Activated T-cell treated with anti-CD3 and anti-CD28 coated beads, Interleukin-2, amount 50 U/mL, for 4 hours (primary cell): Measurements from ENCODE around the gene SMAD7. TPM values are rescaled to one million over a fixed set of nuclear protein-coding genes. Genes with fewer than 3 reads are reported as not detected.

Experiments
- ATAC-seq, 2 donors: fragments of 200-7000 bp; cut with Tn5 transposase; one replicate each; pipeline ENCODE4 v1.10.0; 2021
- DNase-seq: peaks from one replicate; pipeline ENCODE4 v3.0.0-alpha.2; 2020
- H3K27me3 Mint-ChIP-seq: one replicate; pipeline ENCODE4 v1.8.0; 2021; ENCODE audit warnings: low read depth, mixed read lengths
- H3K36me3 Mint-ChIP-seq: one replicate; pipeline ENCODE4 v1.8.0; 2022; ENCODE audit warnings: mixed read lengths; ENCODE audit not compliant: insufficient read depth
- H3K4me1 Mint-ChIP-seq: one replicate; pipeline ENCODE4 v1.8.0; 2021; ENCODE audit warnings: low read depth, mixed read lengths
- H3K4me3 Mint-ChIP-seq: one replicate; pipeline ENCODE4 v1.8.0; 2021; ENCODE audit warnings: mild to moderate bottlenecking, moderate library complexity, mixed read lengths
- H3K9me3 Mint-ChIP-seq: one replicate; pipeline ENCODE4 v1.8.0; 2021; ENCODE audit warnings: mixed read lengths
- total RNA-seq, 3 donors: library from RNA; stranded (reverse); gene quantifications; one replicate each; pipeline ENCODE4 v1.2.1, GENCODE V29; 2021

The SMAD7 gene, protein sequence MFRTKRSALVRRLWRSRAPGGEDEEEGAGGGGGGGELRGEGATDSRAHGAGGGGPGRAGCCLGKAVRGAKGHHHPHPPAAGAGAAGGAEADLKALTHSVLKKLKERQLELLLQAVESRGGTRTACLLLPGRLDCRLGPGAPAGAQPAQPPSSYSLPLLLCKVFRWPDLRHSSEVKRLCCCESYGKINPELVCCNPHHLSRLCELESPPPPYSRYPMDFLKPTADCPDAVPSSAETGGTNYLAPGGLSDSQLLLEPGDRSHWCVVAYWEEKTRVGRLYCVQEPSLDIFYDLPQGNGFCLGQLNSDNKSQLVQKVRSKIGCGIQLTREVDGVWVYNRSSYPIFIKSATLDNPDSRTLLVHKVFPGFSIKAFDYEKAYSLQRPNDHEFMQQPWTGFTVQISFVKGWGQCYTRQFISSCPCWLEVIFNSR
- total RNA-seq, result 10 to 100 TPM in 1 of 3 donors, 1 to 10 TPM in 2; 8.0 to 13.6 (median 9.6) TPM

DNA sequence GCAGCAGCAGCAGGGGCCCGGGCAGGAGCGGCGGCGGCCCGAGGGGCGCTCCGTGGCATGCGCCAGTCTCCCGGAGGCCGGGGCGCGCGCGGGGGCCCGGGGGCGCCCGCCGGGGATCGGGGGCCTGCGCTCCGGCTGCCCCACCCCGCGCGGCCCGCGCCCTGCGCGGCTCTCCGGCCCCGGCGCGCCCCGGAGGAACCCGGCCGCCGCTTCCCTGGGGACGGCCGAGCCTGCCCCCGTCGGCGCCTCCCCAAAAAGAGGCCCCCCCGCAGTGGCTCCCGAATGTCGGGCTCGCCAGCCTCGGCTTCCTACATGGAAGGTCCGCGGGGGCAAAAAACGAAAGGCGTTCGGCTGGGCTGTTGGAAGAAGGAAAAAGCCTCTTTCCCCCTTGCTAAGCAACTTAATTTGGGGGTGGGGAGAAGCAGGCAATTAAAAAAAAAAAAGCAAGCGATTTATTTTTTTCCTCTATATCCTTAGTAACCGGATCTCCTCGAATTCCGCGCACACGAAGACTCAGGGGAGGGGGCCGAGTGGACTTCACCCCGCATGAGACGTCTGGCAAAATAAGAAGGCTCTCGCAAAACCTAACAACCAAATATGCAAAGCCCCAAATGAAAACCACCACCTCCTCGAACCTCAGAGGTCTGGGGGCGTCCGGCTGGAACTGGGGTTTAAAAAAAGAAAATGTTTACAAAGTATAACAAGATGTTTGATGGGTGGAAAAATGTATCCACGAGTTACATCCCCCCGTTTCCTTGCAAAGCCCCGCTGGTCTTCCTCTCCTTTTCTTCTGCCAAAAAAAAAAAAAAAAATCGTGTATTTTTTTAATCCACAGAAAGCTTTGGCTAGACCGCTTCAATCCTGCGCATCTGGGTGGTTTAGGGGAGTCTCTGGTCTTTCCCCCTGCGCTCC, at the start of gene SMAD7:
SMAD7 (minus strand) TSS at position 430 of the 912 bp plus-strand sequence. CDS start 541 bp downstream, outside the sequence.
- ATAC-seq (no peak), DNase-seq (no peak)
- no peaks in the 10 kb centered on the region for H3K9me3 Mint-ChIP-seq
- H3K36me3 Mint-ChIP-seq, result peaks cover 12% of the 10 kb centered on the region
- peak within 1 kb of the TSS; percentile 92 for H3K4me3 Mint-ChIP-seq
- H3K4me1 Mint-ChIP-seq, result peaks cover 48% of the 10 kb centered on the region
- no peaks in the 10 kb centered on the region for H3K27me3 Mint-ChIP-seq

DNA sequence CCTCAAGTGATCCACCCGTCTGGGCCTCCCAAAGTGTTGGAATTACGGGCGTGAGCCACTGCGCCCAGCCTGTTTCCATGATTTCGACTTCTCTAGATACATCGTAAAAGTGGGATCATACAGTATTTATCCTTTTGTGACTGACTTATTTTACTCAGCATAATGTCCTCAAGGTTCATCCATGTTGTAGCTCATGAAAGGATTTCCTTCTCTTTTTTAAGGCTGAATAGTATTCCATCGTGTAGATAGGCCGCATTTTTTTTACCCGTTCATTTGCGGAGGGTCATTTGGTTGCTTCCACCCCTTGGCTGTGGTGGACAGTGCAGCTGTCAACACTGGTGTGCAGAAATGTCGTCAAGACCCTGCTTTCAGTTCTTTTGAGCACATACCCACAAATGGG, 48.8 kb upstream of the SMAD7 start:
- ATAC-seq (no peak), DNase-seq (no peak)
- Mint-ChIP-seq H3K4me1 (peaks cover 19% of the 10 kb centered on the region), H3K4me3 (no peak overlapping the region), H3K27me3 (no peaks in the 10 kb centered on the region), H3K9me3 (no peaks in the 10 kb centered on the region), H3K36me3 (no peaks in the 10 kb centered on the region)

DNA sequence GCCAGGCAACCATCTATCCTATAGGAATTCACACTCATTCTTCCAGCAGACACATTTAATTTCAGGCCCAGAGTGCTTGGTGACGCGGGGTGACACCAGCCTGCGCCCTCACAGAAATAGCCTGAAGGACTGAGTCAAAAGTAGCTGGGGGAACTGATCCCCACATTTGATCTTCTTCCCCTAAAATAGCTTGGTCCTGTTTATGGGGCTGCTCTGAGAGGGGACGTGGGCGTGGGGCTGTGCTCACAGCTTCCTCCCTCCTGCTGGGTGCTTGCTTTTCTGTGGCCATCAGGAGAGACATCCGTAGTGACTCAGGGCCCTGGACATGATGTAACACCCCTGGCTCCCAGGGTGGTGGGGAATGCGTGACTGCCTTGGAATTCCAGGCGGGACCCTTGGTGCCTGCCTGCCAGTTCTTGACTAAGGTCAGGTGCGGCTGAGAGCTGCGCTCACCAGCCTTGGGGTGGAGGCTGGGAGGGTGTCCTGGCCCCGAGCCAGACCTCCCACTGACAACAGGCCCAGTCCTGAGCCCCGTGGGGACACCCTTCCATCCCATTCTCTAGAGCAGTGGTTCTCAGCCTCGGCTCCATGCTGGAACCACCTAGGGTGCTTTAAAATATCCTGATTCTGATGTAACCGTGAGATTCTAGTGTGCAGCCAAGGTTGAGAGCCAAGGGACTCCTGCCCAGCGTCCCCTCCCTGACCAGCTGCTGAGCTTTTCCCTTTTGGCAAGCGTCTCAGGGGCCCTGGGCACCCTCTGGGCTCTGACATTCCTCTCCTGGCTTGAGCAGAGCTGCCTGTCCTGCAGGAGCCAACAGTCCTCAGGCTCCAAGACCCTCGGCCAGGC, 47.4 kb upstream of the SMAD7 start:
- DNase-seq (no peak), ATAC-seq (no peak)
- H3K9me3 Mint-ChIP-seq, result no peaks in the 10 kb centered on the region
- H3K4me1 Mint-ChIP-seq, result peaks cover 19% of the 10 kb centered on the region
- no peaks in the 10 kb centered on the region for H3K27me3 Mint-ChIP-seq
- H3K36me3 Mint-ChIP-seq, result no peaks in the 10 kb centered on the region
- H3K4me3 Mint-ChIP-seq, result no peak overlapping the region

DNA sequence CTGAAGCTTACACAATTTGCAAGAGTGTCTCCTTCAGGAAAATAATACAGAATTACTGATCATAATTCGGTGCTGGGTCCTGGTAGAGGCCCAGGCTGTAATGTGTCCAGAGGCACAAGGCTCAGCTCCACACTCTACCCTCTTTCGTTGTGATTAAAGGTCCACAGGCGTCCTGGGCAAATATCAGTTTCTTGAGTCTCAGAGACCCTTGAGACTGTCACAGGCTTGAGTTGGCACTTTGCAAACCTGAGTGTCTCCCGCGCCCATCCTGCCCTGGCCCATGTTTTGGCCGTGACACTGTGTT, 46.9 kb upstream of the SMAD7 start:
- Mint-ChIP-seq H3K36me3 (no peaks in the 10 kb centered on the region), H3K9me3 (no peaks in the 10 kb centered on the region), H3K27me3 (no peaks in the 10 kb centered on the region), H3K4me1 (peaks cover 20% of the 10 kb centered on the region), H3K4me3 (no peak overlapping the region)
- DNase-seq, result no peak
- ATAC-seq, result no peak

DNA sequence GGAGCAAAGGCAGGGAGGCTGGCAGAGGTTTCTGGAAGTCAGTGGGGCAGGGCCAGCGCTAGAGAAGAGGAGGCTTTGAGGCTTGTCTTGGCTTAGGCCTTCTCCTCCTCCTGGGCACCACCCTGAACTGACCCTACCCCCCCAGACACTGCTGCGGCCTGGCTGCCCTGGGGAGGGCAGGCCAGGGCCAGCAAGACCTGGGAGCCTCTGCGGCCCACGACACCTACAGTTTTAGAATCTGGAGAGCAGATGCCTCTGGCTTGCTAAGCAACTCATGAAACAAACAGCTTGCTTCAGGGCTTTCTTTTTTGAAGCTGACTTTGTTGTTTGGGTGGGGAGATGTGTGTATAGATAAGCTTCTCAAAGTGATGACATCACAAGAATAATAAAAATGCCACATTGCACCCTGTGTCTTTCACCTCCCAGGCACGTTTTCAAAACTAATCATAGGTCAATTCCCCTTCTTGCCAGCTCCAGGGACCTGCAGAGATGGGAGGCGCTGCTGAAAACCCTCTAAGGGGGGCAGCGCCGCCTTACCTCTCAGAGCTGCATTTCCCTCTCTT, 46.2 kb upstream of the SMAD7 start:
- no peaks in the 10 kb centered on the region for H3K36me3 Mint-ChIP-seq
- no peaks in the 10 kb centered on the region for H3K27me3 Mint-ChIP-seq
- H3K9me3 Mint-ChIP-seq, result no peaks in the 10 kb centered on the region
- peaks cover 20% of the 10 kb centered on the region for H3K4me1 Mint-ChIP-seq
- ATAC-seq, result peak; percentile 38 to 54
- H3K4me3 Mint-ChIP-seq, result no peak overlapping the region
- DNase-seq, result no peak

DNA sequence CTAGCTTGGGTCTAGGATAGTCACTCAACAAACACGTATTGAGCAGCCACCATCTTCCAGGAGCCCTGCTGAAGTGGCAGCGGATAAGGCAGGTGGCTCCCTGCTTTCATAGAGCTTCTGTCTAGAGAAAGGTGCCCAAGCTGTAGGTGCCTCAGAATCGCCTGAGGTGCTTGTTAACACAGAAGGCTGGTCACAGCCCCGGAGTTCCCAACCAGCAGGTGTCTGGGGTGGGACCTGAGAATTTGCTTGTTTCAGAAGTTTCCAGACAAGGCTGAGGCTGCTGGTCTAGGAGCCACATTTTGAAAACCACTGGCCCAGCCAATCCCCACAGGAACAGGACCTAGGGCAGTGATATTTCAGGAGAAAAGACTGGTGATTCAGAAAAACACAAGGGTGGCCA, 45.3 kb upstream of the SMAD7 start:
- no peaks in the 10 kb centered on the region for H3K27me3 Mint-ChIP-seq
- DNase-seq, result no peak
- H3K4me3 Mint-ChIP-seq, result no peak overlapping the region
- no peaks in the 10 kb centered on the region for H3K9me3 Mint-ChIP-seq
- ATAC-seq, result no peak
- no peaks in the 10 kb centered on the region for H3K36me3 Mint-ChIP-seq
- peaks cover 20% of the 10 kb centered on the region for H3K4me1 Mint-ChIP-seq

DNA sequence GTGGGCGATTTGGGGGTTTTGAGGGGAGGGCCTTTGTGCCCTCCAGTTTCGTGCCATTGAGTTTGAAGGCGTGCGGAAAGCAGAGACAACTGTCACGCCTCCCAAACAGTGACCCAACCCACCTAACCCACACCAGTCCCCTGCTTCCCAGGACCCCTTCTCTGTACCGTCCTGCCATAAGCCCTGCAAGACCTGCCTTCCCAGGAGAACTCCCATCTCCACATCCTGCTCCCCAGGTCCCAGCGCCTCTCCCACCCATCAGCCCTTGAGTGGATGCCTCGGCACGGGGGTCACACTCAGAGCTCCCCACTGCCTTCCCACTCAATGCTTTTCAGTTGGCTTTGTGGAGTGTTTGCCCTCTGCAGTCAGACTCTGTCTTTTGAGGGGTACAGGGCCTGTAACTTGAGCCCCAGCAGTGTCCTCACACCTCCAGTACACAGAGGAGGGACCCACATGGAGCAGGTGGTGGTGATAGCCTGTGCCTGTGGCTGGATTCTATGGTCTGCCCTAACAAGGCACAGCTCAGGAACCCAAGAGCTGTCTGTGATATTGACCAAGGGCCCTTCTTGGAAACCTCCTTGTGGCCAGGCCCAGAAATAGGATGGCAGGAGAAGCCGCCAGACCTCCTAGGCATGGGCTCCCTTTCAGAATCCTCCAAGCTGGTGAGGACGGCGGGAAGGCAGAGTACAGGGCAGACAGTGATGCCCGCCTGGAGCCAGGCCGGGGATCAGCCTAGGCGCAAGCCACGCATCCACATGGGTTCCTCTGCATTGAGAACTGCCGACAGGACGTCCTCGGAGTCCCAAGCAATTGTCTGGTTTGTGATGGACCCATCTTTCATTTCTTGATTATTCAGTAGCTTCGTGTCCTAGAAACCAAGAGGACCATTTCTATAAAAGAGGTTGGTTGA, 44.4 kb upstream of the SMAD7 start:
- peaks cover 20% of the 10 kb centered on the region for H3K4me1 Mint-ChIP-seq
- H3K27me3 Mint-ChIP-seq, result no peaks in the 10 kb centered on the region
- no peaks in the 10 kb centered on the region for H3K9me3 Mint-ChIP-seq
- DNase-seq (no peak), ATAC-seq (no peak)
- no peaks in the 10 kb centered on the region for H3K36me3 Mint-ChIP-seq
- no peak overlapping the region for H3K4me3 Mint-ChIP-seq

DNA sequence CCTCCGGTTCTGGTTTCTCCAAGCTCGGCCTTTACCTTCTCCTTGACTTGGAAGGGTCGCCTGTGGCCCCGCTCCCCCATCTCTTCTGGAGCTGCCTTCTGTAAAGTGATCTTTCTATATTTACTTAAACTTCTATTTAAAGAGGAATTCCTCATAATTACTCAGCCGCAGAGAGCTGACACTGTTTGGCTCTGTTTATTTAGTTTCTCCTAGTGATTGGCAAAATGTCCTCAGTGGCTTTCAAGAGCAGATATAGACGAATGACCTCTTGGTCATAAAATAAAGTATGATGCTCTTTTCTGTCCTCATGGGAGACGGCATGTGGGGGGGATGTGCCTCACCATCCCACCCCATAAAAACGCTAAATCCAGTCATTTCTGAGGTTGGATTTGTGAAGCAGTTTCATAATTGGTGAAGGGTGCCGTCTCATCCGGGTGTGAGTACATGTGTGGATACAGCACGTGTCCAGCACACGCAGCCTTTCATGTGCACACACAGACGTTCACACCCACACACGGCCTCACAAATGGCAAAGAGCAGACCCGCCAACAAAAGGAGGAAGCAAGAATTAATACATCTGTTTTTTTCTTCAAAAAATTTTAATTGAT, 43.4 kb upstream of the SMAD7 start:
- no peaks in the 10 kb centered on the region for H3K36me3 Mint-ChIP-seq
- DNase-seq, result no peak
- peaks cover 20% of the 10 kb centered on the region for H3K4me1 Mint-ChIP-seq
- no peak for ATAC-seq
- H3K9me3 Mint-ChIP-seq, result no peaks in the 10 kb centered on the region
- no peak overlapping the region for H3K4me3 Mint-ChIP-seq
- no peaks in the 10 kb centered on the region for H3K27me3 Mint-ChIP-seq

DNA sequence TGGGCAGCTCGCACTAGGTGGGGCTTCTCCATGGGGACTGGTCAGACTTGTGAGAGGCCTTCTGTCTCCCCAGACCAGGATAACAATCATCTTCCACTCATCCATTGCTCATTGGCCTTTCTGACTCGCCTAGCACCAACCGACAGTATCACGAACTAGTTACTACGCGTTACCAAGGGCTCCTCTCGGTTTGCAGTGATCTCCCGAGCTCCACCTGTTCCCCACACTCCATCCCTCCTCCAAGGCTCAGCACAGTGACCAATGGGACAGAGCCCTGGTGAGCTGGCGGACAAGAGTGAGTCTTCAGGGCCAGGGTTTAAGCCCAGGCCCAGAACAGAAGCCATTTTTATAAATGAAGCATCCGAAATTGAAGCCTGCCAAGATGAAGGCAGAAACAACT, 42.8 kb upstream of the SMAD7 start:
- Mint-ChIP-seq H3K9me3 (no peaks in the 10 kb centered on the region), H3K4me1 (peaks cover 20% of the 10 kb centered on the region), H3K4me3 (no peak overlapping the region), H3K36me3 (no peaks in the 10 kb centered on the region), H3K27me3 (no peaks in the 10 kb centered on the region)
- DNase-seq (no peak), ATAC-seq (no peak)

DNA sequence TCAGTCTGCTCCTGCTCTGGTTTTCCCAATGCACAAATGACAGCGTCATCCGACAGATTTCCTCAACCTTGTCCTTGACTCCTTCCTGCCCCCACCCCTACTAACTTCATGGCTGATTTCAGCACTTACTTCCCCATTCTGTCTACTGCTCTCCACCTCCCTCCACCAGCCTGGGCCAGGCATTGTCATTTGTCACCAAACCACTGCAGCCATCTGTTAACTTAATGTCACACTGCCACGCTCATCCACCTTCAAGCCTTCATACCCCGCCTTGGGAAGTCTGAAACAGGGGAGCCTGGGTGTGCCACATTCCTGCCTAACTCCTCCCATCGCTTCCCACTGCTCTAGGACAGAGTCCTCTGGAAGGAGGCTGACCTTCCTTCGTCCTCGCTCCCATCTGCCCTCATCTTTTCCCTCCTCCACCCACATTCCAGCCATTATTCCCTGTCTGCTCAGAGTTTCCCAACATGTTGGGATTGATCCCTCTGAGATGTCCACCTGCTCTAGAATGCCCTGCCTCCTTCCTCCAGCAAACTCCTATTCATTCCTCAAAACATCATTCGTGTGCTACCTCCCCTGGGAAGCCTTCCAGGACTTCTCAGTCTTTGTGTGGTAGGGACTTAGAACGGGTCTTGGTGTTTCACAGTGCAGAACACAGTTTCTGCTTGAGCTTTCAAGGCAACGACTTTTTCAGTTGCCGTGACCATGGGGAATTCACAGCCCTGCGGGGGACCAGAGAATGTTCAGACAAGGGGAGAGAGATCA, 42.2 kb upstream of the SMAD7 start:
- ATAC-seq, result no peak
- DNase-seq, result no peak
- no peaks in the 10 kb centered on the region for H3K36me3 Mint-ChIP-seq
- no peak overlapping the region for H3K4me3 Mint-ChIP-seq
- no peaks in the 10 kb centered on the region for H3K27me3 Mint-ChIP-seq
- peaks cover 20% of the 10 kb centered on the region for H3K4me1 Mint-ChIP-seq
- H3K9me3 Mint-ChIP-seq, result no peaks in the 10 kb centered on the region

DNA sequence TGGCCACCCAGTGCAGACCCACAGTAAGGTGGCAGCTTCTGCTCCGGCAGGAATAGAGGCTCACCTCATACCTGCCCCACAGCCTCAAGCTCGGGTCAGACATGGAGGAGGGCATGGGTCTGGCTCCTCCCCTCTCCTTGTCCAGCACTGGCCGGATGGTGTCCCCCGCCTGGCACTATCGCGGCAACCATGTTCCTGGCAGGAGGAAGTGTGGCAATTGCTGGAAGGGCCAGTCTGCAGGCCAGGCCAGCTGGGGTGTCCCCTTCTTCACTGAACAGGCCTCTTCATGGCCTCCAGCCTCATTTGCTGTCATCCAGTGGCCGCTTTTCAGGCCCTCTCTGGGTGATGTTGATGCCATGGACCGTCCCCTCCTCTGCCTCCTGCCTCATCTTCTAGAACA, 41.4 kb upstream of the SMAD7 start:
- DNase-seq (no peak), ATAC-seq (no peak)
- Mint-ChIP-seq H3K4me1 (peaks cover 12% of the 10 kb centered on the region), H3K9me3 (no peaks in the 10 kb centered on the region), H3K36me3 (no peaks in the 10 kb centered on the region), H3K27me3 (no peaks in the 10 kb centered on the region), H3K4me3 (no peak overlapping the region)

DNA sequence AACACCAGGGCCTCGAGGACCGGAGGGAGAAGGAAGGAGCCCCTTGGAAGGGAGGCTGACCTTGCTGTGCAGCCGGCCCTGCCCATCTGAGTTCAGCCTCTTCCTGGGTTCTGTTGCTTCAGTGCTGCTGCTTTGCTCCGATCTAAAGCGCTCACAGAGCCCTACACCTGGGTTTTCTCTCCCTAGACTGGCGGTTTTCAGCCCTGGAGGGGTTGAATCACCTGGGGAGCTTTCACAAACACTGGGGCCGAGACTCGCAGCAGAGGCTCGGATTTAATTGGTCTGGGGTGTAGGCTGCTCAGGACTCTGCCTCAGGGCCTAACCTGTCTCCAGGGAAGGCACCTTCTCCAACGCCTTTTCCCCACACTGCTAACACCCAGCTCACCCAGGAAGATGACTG, 40.9 kb upstream of the SMAD7 start:
- ATAC-seq, result no peak
- no peak for DNase-seq
- peaks cover 8% of the 10 kb centered on the region for H3K4me1 Mint-ChIP-seq
- no peaks in the 10 kb centered on the region for H3K36me3 Mint-ChIP-seq
- no peaks in the 10 kb centered on the region for H3K9me3 Mint-ChIP-seq
- H3K4me3 Mint-ChIP-seq, result no peak overlapping the region
- H3K27me3 Mint-ChIP-seq, result no peaks in the 10 kb centered on the region
